HG03521 (cell line): ENCODE results near the gene MELTF.
A peak's percentile ranks its signal among the peaks of the same experiment; 100 is the strongest.

ENCODE experiments used
- ATAC-seq: cut with Tn5 transposase; IDR thresholded peaks from one replicate; pipeline ENCODE4 v1.9.1; 2021; ENCODE audit warnings: mild to moderate bottlenecking, moderate library complexity; ENCODE audit not compliant: unreplicated experiment

MELTF gene

GRCh38 chr3:196969134-196969659, 60.4 kb downstream of the MELTF start:
- peak; percentile 33 for ATAC-seq

GRCh38 chr3:196968233-196969133, 61.1 kb downstream of the MELTF start, which contains the start of gene PIGZ:
TSS of gene PIGZ (minus strand) at chr3:196968833. CDS start at chr3:196952031, 16,802 bp downstream.
- ATAC-seq: peak; percentile 37

- no peak for ATAC-seq
Measured at GRCh38 chr3:196967412-196968232, 62.0 kb downstream of the MELTF start.

GRCh38 chr3:196966526-196967401, 62.9 kb downstream of the MELTF start:
- ATAC-seq: no peak

GRCh38 chr3:196965804-196966173, 63.8 kb downstream of the MELTF start:
- no peak for ATAC-seq

- no peak for ATAC-seq
Measured at GRCh38 chr3:196965112-196965803, 64.4 kb downstream of the MELTF start.

- no peak for ATAC-seq
Measured at GRCh38 chr3:196963631-196963953, 66.0 kb downstream of the MELTF start.

GRCh38 chr3:196962930-196963630, 66.5 kb downstream of the MELTF start:
- ATAC-seq: no peak

GRCh38 chr3:196962108-196962929, 67.3 kb downstream of the MELTF start:
- ATAC-seq: no peak

GRCh38 chr3:196954832-196955231, 74.8 kb downstream of the MELTF start:
- ATAC-seq: no peak
